Upper lobe of left lung (tissue), 4 donors: ENCODE results near the gene ACSL3.

Experiments used
- EP300 ChIP-seq, 4 donors: sonication (generic); formaldehyde crosslinking; IDR thresholded peaks; one replicate each; pipeline ENCODE4 v1.5.1; 2017; ENCODE audit warnings: antibody characterized with exemption in 4 of 4, control low read depth in 2 of 4
- POLR2A ChIP-seq, 4 donors: fragments of 450-650 bp; IDR thresholded peaks; one replicate each; pipeline ENCODE4 v1.5.1; 2016 to 2017; ENCODE audit warnings: antibody characterized with exemption in 4 of 4, mild to moderate bottlenecking in 2 of 4
- TF ChIP-seq, protein P1 (sequence below), 6 experiments: fragments of 450-650 bp in 4 of 6; fragments of 200-600 bp in 2 of 6; sonication (generic) in 2 of 6; IDR thresholded peaks; one replicate each; pipeline ENCODE4 v1.5.1; 2016 to 2019; ENCODE audit warnings: antibody characterized with exemption in 6 of 6

DNA sequence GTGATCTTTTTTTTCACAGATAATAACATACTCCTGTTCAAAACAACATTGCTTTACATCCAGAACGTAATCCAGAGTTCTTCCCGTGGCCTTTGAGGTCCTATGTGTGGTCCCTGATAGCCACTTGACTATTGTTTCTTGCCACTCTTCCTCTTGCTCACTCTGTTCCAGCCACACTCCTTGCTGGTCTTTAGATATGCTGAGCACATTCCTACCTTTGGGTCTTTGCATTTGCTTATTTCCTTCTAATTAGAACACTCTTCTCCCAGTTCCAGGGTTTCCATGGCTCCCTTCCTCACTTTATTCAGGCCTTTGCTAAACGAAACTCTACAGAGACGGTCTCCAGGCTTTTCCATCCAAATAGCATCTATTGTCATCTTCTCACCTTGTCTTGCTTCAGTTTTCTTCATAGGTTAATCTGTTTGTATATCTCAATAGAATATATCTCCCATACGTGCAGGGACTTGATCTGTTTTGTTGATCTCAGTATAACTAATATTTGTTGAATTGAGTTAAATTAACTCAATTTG is 59.9 kb downstream of the ACSL3 start:
- TF ChIP-seq POLR2A (IDR thresholded peaks at IDR 0.05), result no peak
- TF ChIP-seq, protein P1, sequence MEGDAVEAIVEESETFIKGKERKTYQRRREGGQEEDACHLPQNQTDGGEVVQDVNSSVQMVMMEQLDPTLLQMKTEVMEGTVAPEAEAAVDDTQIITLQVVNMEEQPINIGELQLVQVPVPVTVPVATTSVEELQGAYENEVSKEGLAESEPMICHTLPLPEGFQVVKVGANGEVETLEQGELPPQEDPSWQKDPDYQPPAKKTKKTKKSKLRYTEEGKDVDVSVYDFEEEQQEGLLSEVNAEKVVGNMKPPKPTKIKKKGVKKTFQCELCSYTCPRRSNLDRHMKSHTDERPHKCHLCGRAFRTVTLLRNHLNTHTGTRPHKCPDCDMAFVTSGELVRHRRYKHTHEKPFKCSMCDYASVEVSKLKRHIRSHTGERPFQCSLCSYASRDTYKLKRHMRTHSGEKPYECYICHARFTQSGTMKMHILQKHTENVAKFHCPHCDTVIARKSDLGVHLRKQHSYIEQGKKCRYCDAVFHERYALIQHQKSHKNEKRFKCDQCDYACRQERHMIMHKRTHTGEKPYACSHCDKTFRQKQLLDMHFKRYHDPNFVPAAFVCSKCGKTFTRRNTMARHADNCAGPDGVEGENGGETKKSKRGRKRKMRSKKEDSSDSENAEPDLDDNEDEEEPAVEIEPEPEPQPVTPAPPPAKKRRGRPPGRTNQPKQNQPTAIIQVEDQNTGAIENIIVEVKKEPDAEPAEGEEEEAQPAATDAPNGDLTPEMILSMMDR (IDR thresholded peaks at IDR 0.05), result no peak
- TF ChIP-seq EP300 (IDR thresholded peaks at IDR 0.05), result no peak
